Left renal cortex interstitium (tissue), 4 donors: ENCODE measurements around the gene CPA1. TPM values are rescaled to one million over a fixed set of nuclear protein-coding genes. Genes with fewer than 3 reads are reported as not detected.

Source experiments
- DNase-seq, 4 donors: peaks; one replicate each; pipeline ENCODE4 v3.0.0-alpha.2; 2013; ENCODE audit warnings: low read depth in 4 of 4, low spot score in 2 of 4, missing footprints in 1 of 4
- polyA plus RNA-seq, 4 donors: library from polyadenylated mRNA; unstranded; fragments of 120-200 nt; gene quantifications; one replicate each; pipeline ENCODE4 v1.2.1, GENCODE V29; 2013; ENCODE audit not compliant: insufficient read length in 4 of 4

The CPA1 gene
- 1 to 10 TPM; 1.3 to 2.5 (median 1.7) TPM for polyA plus RNA-seq

GRCh38 chr7:130379921-130380860 is at the start of gene CPA1:
TSS of gene CPA1 (plus strand) at chr7:130380494. CDS start at chr7:130380521, 27 bp downstream.
- DNase-seq = peak in 1 of 4 donors; percentile 45

GRCh38 chr7:130332259-130333053 is 47.8 kb upstream of the CPA1 start:
- DNase-seq = no peak

GRCh38 chr7:130333832-130334231 is 46.5 kb upstream of the CPA1 start:
- no peak for DNase-seq

- no peak for DNase-seq
These were observed 46.0 kb upstream of the CPA1 start for GRCh38 chr7:130334274-130334673.

- no peak for DNase-seq
These were observed 42.8 kb upstream of the CPA1 start for GRCh38 chr7:130337410-130337971.

GRCh38 chr7:130338233-130338632 is 42.1 kb upstream of the CPA1 start:
- DNase-seq = no peak

- DNase-seq = no peak
These were observed 38.4 kb upstream of the CPA1 start for GRCh38 chr7:130341882-130342281.

GRCh38 chr7:130342701-130343380 is 37.5 kb upstream of the CPA1 start:
- DNase-seq = no peak

- DNase-seq = no peak
These were observed 35.9 kb upstream of the CPA1 start, which contains the start of gene CPA5 for GRCh38 chr7:130344271-130344866. TSS of gene CPA5 (plus strand) at chr7:130344816. CDS start at chr7:130346486, 1,670 bp downstream.

GRCh38 chr7:130345136-130345535 is 35.2 kb upstream of the CPA1 start:
- DNase-seq = no peak

- DNase-seq = no peak
These were observed 34.6 kb upstream of the CPA1 start for GRCh38 chr7:130345725-130346124.

- no peak for DNase-seq
These were observed 34.0 kb upstream of the CPA1 start for GRCh38 chr7:130346177-130346905.

- no peak for DNase-seq
These were observed 33.4 kb upstream of the CPA1 start for GRCh38 chr7:130346941-130347340.

- no peak for DNase-seq
These were observed 30.1 kb upstream of the CPA1 start for GRCh38 chr7:130349911-130350782.

- no peak for DNase-seq
These were observed 29.1 kb upstream of the CPA1 start for GRCh38 chr7:130350945-130351790.

GRCh38 chr7:130351791-130352090 is 28.6 kb upstream of the CPA1 start:
- DNase-seq = no peak

GRCh38 chr7:130352194-130353074 is 27.9 kb upstream of the CPA1 start:
- DNase-seq = no peak
